GM18858 (cell line): ENCODE measurements around the gene VAMP8.
"Not testable (repeated sequence)": the region's sequence is repeated elsewhere in the genome, so short reads cannot be mapped to it uniquely, and the experiment has no call there.

Experiments used
- ATAC-seq: cut with Tn5 transposase; IDR thresholded peaks from one replicate; pipeline ENCODE4 v1.9.1; 2021; ENCODE audit not compliant: unreplicated experiment

VAMP8 gene

DNA sequence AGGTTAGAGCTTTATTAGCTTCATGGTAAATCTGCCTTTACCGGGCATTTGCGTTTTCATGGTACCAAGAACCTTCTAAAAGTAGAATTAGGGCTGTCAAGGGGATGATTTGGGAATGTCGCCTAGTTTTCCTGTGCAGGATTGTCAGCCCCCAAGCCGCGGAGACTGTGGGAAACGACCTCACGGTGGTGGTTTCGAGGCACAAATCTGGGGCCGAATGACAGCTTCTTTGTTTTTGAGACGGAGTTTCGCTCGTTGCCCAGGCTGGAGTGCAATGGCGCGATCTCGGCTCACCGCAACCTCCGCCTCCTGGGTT, 38.0 kb downstream of the VAMP8 start:
- ATAC-seq: no peak

DNA sequence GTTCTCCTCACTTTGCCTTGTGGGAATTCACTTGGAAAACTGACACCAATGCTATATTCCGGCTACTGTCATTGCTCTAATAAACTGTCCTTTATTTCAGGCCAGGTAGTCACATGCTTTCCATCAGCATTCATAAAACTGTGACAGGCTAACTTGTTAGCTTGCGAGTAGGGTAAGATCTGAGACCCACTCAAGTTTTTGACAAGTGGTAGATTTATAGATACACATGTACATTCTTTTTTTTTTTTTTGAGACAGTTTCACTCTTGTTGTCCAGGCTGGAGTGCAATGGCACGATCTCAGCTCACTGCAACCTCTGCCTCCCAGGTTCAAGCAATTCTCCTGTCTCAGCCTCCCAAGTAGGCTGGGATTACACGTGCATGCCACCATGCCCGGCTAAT, 40.3 kb downstream of the VAMP8 start:
- not testable (repeated sequence) for ATAC-seq

DNA sequence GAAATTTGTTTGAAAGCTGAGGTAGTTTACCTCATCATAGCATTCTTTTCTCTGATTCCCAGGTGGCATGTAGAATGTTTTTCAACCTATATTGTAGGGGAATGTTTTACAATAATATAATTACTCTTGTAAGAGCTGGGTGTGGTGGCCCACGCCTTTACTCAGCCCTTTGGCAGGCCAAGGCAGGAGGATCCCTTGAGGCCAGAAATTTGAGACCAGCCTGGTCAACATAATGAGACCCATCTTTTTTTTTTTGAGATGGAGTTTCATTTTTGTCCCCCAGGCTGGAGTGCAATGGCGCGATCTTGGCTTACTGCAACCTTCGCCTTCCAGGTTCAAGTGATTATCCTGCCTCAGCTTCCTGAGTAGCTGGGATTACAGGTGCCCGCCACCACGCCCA, 42.2 kb downstream of the VAMP8 start:
- ATAC-seq: no peak

DNA sequence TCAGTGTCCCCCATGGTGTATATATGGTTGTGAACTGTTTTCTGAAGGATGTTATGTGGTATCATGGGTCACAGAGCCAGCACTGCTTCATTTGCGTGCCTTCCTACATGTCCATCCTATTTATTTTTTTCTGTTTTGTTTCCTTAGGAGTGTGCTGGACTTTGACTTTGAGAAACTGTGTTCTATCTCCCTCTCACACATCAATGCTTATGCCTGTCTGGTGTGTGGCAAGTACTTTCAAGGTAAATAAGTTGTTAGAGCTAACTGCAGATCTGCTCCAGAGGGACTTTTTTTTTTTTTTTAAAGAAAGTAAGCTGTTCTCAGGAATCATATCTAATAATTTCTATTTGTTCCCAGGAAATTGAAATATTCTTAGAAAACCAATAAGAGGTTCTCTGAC, 44.0 kb downstream of the VAMP8 start:
- no peak for ATAC-seq

- no peak for ATAC-seq
Observed at GRCh38 chr2:85623991-85624390, 46.6 kb downstream of the VAMP8 start.

DNA sequence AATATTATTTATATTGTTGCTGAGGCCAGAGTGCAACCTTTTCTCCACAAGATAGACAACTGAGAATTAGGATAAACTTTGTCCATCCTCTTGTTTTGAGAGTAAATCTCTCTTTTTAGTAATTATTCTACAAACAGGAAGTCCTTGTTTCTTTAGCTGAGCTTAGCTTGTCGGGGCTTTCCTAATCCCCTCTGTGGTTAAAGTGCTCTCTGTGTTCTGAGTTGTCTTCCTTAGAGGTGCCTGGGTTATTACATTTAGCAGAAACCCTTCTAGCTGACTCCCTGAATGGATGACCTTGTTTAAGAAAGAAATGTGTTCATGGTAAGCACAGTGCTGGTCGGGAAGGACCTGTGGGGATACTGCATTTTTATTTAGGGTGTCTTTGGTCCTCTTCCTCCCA, 51.3 kb downstream of the VAMP8 start:
- no peak for ATAC-seq

DNA sequence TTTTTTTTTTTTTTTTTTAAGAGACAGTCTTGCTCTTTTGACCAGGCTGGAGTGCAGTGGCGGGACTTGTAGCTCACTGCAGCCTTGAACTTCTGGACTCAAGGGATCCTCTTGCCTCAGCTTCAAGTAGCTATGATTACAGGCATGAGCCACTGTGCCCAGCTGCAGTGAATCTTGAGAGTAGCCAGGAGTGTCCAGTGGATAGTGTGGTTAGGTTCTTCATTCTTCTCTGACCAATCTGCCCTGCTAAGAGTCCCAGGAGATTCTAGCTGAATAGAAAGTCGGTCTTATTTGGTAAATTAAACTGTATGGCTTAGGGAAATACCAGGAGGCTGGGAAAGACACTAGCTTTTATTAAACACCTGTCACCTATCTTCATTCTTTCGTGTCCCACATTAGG, 53.9 kb downstream of the VAMP8 start:
- no peak for ATAC-seq
